GM13976 (cell line): ENCODE measurements around the gene SUN1.
"Not testable (repeated sequence)": the region's sequence is repeated elsewhere in the genome, so short reads cannot be mapped to it uniquely, and the experiment has no call there.

Source experiments
- DNase-seq: peaks from one replicate; pipeline ENCODE4 v3.0.0; 2012; ENCODE audit warnings: low spot score
- CTCF ChIP-seq: IDR thresholded peaks from 2 replicates; pipeline ENCODE4 v1.5.1; 2012; ENCODE audit warnings: borderline replicate concordance, mild to moderate bottlenecking; ENCODE audit not compliant: insufficient read depth; ENCODE audit errors: extremely low read depth, missing control alignments, control extremely low read depth
- in situ Hi-C: fragments of 300-500 bp; cut with MboI; formaldehyde crosslinking; loops from one replicate; pipeline ENCODE4 v1.12.0; 2022; ENCODE audit warnings: low sequenced_read_pairs, mixed read lengths, inconsistent platforms; ENCODE audit not compliant: unreplicated experiment

The SUN1 gene

GRCh38 chr7:908591-909357 is 76.5 kb downstream of the SUN1 start:
- DNase-seq: peak; percentile 91
- TF ChIP-seq CTCF: peak; percentile 98
- in situ Hi-C loops: not testable (repeated sequence)

GRCh38 chr7:909358-910329 is 77.4 kb downstream of the SUN1 start:
- in situ Hi-C loops: no loop called here
- TF ChIP-seq CTCF: no peak
- DNase-seq: peak; percentile 62

GRCh38 chr7:910441-910861 is 78.2 kb downstream of the SUN1 start:
- TF ChIP-seq CTCF: no peak
- in situ Hi-C loops: no loop called here
- DNase-seq: no peak

GRCh38 chr7:910931-911431 is 78.7 kb downstream of the SUN1 start:
- in situ Hi-C loops: no loop called here
- no peak for DNase-seq
- TF ChIP-seq CTCF: no peak

- in situ Hi-C loops: no loop called here
- no peak for DNase-seq
- no peak for TF ChIP-seq CTCF
These were observed 79.7 kb downstream of the SUN1 start for GRCh38 chr7:911791-912480.
